Mesendoderm (in vitro differentiated cells): ENCODE data around the gene CPT1B.

Experiments used
- DNase-seq: peaks from one replicate; pipeline ENCODE4 v3.0.0; 2013
- H2AK5ac ChIP-seq: 2 replicates; pipeline ENCODE4 v1.6.1; 2013; ENCODE audit warnings: low read length, inconsistent platforms
- H2BK120ac ChIP-seq: 2 replicates; pipeline ENCODE4 v1.6.1; 2013; ENCODE audit warnings: low read depth, mild to moderate bottlenecking, low read length, moderate library complexity, mixed read lengths
- H2BK15ac ChIP-seq: replicated peaks from 2 replicates; pipeline ENCODE4 v1.6.1; 2013; ENCODE audit warnings: low read depth, mild to moderate bottlenecking, moderate library complexity
- H2BK5ac ChIP-seq: 2 replicates; pipeline ENCODE4 v1.6.1; 2013; ENCODE audit warnings: low read length, inconsistent platforms
- H3K18ac ChIP-seq: 2 replicates; pipeline ENCODE4 v1.6.1; 2013; ENCODE audit warnings: mild to moderate bottlenecking, low read length, mixed read lengths
- H3K23ac ChIP-seq: one replicate; pipeline ENCODE4 v1.6.1; 2013; ENCODE audit warnings: low read length
- H3K27ac ChIP-seq: 2 replicates; pipeline ENCODE4 v1.5.1; 2013; ENCODE audit warnings: low read depth, mild to moderate bottlenecking, inconsistent platforms, low read length, moderate library complexity
- H3K27me3 ChIP-seq: 2 replicates; pipeline ENCODE4 v1.6.1; 2013; ENCODE audit warnings: low read length, control low read depth, mild to moderate bottlenecking, inconsistent platforms; ENCODE audit not compliant: insufficient read depth, poor library complexity
- H3K36me3 ChIP-seq: 2 replicates; pipeline ENCODE4 v1.6.1; 2013; ENCODE audit warnings: low read length, inconsistent platforms; ENCODE audit not compliant: control insufficient read depth, insufficient read depth
- H3K4ac ChIP-seq: one replicate; pipeline ENCODE4 v1.6.1; 2013; ENCODE audit warnings: low read depth, mild to moderate bottlenecking, low read length, moderate library complexity
- H3K4me1 ChIP-seq: 2 replicates; pipeline ENCODE4 v1.6.1; 2013; ENCODE audit warnings: low read depth, low read length, inconsistent platforms; ENCODE audit not compliant: control insufficient read depth
- H3K4me2 ChIP-seq: 2 replicates; pipeline ENCODE4 v1.6.1; 2013; ENCODE audit warnings: low read length
- H3K4me3 ChIP-seq: 2 replicates; pipeline ENCODE4 v1.5.1; 2013; ENCODE audit warnings: mild to moderate bottlenecking, low read length
- H3K56ac ChIP-seq: one replicate; pipeline ENCODE4 v1.6.1; 2013; ENCODE audit warnings: low read length
- H3K79me1 ChIP-seq: 2 replicates; pipeline ENCODE4 v1.6.1; 2013; ENCODE audit warnings: low read length, inconsistent platforms
- H3K79me2 ChIP-seq: 2 replicates; pipeline ENCODE4 v1.6.1; 2013; ENCODE audit warnings: mild to moderate bottlenecking, low read length; ENCODE audit not compliant: control insufficient read depth, insufficient read depth
- H3K9ac ChIP-seq: 2 replicates; pipeline ENCODE4 v1.6.1; 2013; ENCODE audit warnings: low read length, inconsistent platforms
- H4K5ac ChIP-seq: one replicate; pipeline ENCODE4 v1.6.1; 2013; ENCODE audit warnings: low read length
- H4K8ac ChIP-seq: one replicate; pipeline ENCODE4 v1.6.1; 2013; ENCODE audit warnings: low read depth, mild to moderate bottlenecking, control low read depth, low read length, moderate library complexity
- WGBS: extraction: QIAGEN DNeasy Blood & Tissue Kit; methylation state at CpG from one replicate; pipeline ENCODE4 v1.1.7; 2013; ENCODE audit warnings: low lambda C conversion rate, missing lambda C conversion rate; ENCODE audit not compliant: insufficient coverage; ENCODE audit errors: extremely low coverage; 5-methylcytosine and 5-hydroxymethylcytosine counted together

CPT1B gene

GRCh38 chr22:50585238-50585637 is 7.0 kb upstream of the CPT1B start:
- Histone ChIP-seq H3K18ac (no peak overlapping the region), H3K23ac (no peak overlapping the region), H3K27ac (no peak overlapping the region), H3K79me2 (peaks cover 6% of the 10 kb centered on the region), H3K79me1 (peaks cover 7% of the 10 kb centered on the region), H2BK15ac (no peak overlapping the region), H3K36me3 (no peaks in the 10 kb centered on the region), H3K4me3 (no peak overlapping the region), H3K4me1 (peaks cover 2% of the 10 kb centered on the region), H3K4ac (no peak overlapping the region), H2BK5ac (no peak overlapping the region), H3K56ac (no peak overlapping the region), H2AK5ac (no peak overlapping the region), H4K5ac (no peak overlapping the region), H3K4me2 (no peak overlapping the region), H4K8ac (no peak overlapping the region), H3K27me3 (no peaks in the 10 kb centered on the region), H3K9ac (no peak overlapping the region), H2BK120ac (no peak overlapping the region)
- no CpG with 5 or more reads among the region's 3 CpGs for WGBS
- no peak for DNase-seq

- Histone ChIP-seq H2BK5ac (no peak overlapping the region), H3K4me1 (peaks cover 2% of the 10 kb centered on the region), H3K79me1 (peaks cover 7% of the 10 kb centered on the region), H4K8ac (no peak overlapping the region), H3K23ac (no peak overlapping the region), H3K4me2 (no peak overlapping the region), H2BK120ac (no peak overlapping the region), H3K79me2 (peaks cover 6% of the 10 kb centered on the region), H3K18ac (no peak overlapping the region), H3K27ac (no peak overlapping the region), H4K5ac (no peak overlapping the region), H3K56ac (no peak overlapping the region), H3K9ac (no peak overlapping the region), H2BK15ac (no peak overlapping the region), H3K4me3 (no peak overlapping the region), H3K4ac (no peak overlapping the region), H3K27me3 (no peaks in the 10 kb centered on the region), H3K36me3 (peaks cover 3% of the 10 kb centered on the region), H2AK5ac (no peak overlapping the region)
- DNase-seq, result peak; percentile 88
- WGBS, result no CpG with 5 or more reads among the region's 23 CpGs
These were observed 6.2 kb upstream of the CPT1B start for GRCh38 chr22:50584106-50585096.

GRCh38 chr22:50583294-50583861 is 5.2 kb upstream of the CPT1B start:
- no peak overlapping the region for H3K27ac ChIP-seq
- H3K79me1 ChIP-seq, result peaks cover 7% of the 10 kb centered on the region
- H2BK15ac ChIP-seq, result no peak overlapping the region
- H3K79me2 ChIP-seq, result peaks cover 6% of the 10 kb centered on the region
- DNase-seq, result peak; percentile 32
- no peak overlapping the region for H2BK5ac ChIP-seq
- H3K56ac ChIP-seq, result peak overlapping the region; percentile 93
- peak overlapping the region; percentile 80 for H3K4me2 ChIP-seq
- H3K18ac ChIP-seq, result no peak overlapping the region
- peaks cover 3% of the 10 kb centered on the region for H3K36me3 ChIP-seq
- peak overlapping the region; percentile 86 for H3K9ac ChIP-seq
- no peak overlapping the region for H2AK5ac ChIP-seq
- H4K5ac ChIP-seq, result no peak overlapping the region
- no peak overlapping the region for H3K4ac ChIP-seq
- WGBS, result no CpG with 5 or more reads among the region's 37 CpGs
- no peak overlapping the region for H4K8ac ChIP-seq
- H2BK120ac ChIP-seq, result no peak overlapping the region
- no peak overlapping the region for H3K23ac ChIP-seq
- peaks cover 2% of the 10 kb centered on the region for H3K4me1 ChIP-seq
- no peaks in the 10 kb centered on the region for H3K27me3 ChIP-seq
- H3K4me3 ChIP-seq, result peak overlapping the region; percentile 68

- peaks cover 7% of the 10 kb centered on the region for H3K79me1 ChIP-seq
- H3K4me3 ChIP-seq, result peak within 1 kb of the TSS; percentile 93
- H2BK5ac ChIP-seq, result peak within 1 kb of the TSS; percentile 82
- peaks cover 3% of the 10 kb centered on the region for H3K36me3 ChIP-seq
- WGBS, result no CpG with 5 or more reads among the region's 96 CpGs
- peak within 1 kb of the TSS; percentile 99 for H3K56ac ChIP-seq
- no peak within 1 kb of the TSS for H2AK5ac ChIP-seq
- peak within 1 kb of the TSS; percentile 90 for H4K8ac ChIP-seq
- peaks cover 2% of the 10 kb centered on the region for H3K4me1 ChIP-seq
- peak within 1 kb of the TSS; percentile 89 for H3K23ac ChIP-seq
- no peaks in the 10 kb centered on the region for H3K27me3 ChIP-seq
- peak within 1 kb of the TSS; percentile 89 for H3K4me2 ChIP-seq
- H3K4ac ChIP-seq, result peak within 1 kb of the TSS; percentile 73
- DNase-seq, result peak; percentile 99
- peak within 1 kb of the TSS; percentile 89 for H3K18ac ChIP-seq
- H3K27ac ChIP-seq, result peak within 1 kb of the TSS; percentile 97
- H2BK120ac ChIP-seq, result peak within 1 kb of the TSS; percentile 32
- no peak within 1 kb of the TSS for H4K5ac ChIP-seq
- H2BK15ac ChIP-seq, result no peak within 1 kb of the TSS
- H3K79me2 ChIP-seq, result peaks cover 6% of the 10 kb centered on the region
- H3K9ac ChIP-seq, result peak within 1 kb of the TSS; percentile 98
These were observed 4.5 kb upstream of the CPT1B start, which contains the start of gene CHKB for GRCh38 chr22:50582493-50583293. Gene CHKB, minus strand, starts transcription at chr22:50582849. Its CDS starts 68 bp downstream, at chr22:50582781.

GRCh38 chr22:50581950-50582492 is 3.8 kb upstream of the CPT1B start:
- no peak overlapping the region for H2BK120ac ChIP-seq
- peaks cover 6% of the 10 kb centered on the region for H3K79me2 ChIP-seq
- peak overlapping the region; percentile 93 for H3K4me3 ChIP-seq
- peak overlapping the region; percentile 89 for H3K23ac ChIP-seq
- peak overlapping the region; percentile 89 for H3K4me2 ChIP-seq
- H4K5ac ChIP-seq, result no peak overlapping the region
- H2BK5ac ChIP-seq, result no peak overlapping the region
- peaks cover 2% of the 10 kb centered on the region for H3K4me1 ChIP-seq
- H3K79me1 ChIP-seq, result peaks cover 7% of the 10 kb centered on the region
- H3K4ac ChIP-seq, result peak overlapping the region; percentile 73
- H3K56ac ChIP-seq, result peak overlapping the region; percentile 99
- H2BK15ac ChIP-seq, result no peak overlapping the region
- no peak overlapping the region for H2AK5ac ChIP-seq
- H3K27me3 ChIP-seq, result no peaks in the 10 kb centered on the region
- WGBS, result no CpG with 5 or more reads among the region's 39 CpGs
- peak overlapping the region; percentile 98 for H3K9ac ChIP-seq
- H3K18ac ChIP-seq, result peak overlapping the region; percentile 89
- DNase-seq, result peak; percentile 38
- H4K8ac ChIP-seq, result peak overlapping the region; percentile 90
- H3K27ac ChIP-seq, result peak overlapping the region; percentile 97
- peaks cover 3% of the 10 kb centered on the region for H3K36me3 ChIP-seq
